Activated naive CD4-positive, alpha-beta T cell (primary cell): ENCODE data around the gene PHACTR4.
A peak's percentile ranks its signal among the peaks of the same experiment; 100 is the strongest.
"Not testable (repeated sequence)": the region's sequence is repeated elsewhere in the genome, so short reads cannot be mapped to it uniquely, and the experiment has no call there.

Experiments used
- DNase-seq, 4 experiments: peaks; one replicate each; lab custom pipeline; 2025; lab: John Stamatoyannopoulos, UW

PHACTR4 gene

GRCh38 chr1:28369371-28370238 lies at the start of gene PHACTR4:
TSS of gene PHACTR4 (plus strand) at chr1:28369740. CDS start at chr1:28407448, 37,708 bp downstream.
- DNase-seq = peak; percentile 43 to 54 (median 46)

DNA sequence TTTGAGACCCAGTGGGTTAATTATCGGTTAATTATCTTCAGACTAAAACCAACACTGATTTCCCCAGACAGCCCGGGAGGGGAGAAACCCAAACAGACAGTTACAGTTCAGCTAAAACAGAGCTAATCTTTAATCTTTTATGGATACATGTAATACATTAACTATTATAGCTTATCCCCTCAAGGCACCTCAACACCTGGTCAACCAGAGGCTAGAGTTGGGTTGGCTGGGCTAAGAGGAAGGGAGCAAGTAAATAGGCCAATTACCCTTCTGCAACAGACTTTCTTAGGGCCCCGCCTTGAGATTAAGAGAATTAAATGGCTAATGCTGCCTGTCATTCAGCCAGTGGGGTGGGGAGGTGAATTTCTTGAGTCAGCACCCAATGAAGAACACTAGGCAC lies 47.3 kb upstream of the PHACTR4 start:
- DNase-seq = no peak

DNA sequence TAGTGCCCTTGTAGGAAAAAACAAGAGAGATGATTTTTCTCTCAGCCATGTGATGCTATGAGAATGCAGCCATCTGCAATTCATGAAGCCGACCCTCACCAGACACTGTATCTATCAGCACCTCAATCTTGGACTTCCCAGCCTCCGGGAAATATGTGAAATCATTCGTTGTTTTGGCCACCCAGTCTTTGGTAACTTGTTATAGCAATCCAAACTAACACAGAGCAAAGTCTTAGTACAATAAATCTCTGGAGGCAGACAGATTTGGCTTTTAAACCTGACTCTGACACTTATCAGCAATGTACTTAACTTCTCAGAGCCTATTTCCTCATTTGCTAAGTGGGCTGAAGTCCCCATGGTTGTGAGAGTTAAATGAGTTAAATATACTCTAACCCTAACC lies 45.8 kb upstream of the PHACTR4 start:
- DNase-seq = no peak

GRCh38 chr1:28326515-28326914 lies 43.0 kb upstream of the PHACTR4 start:
- no peak for DNase-seq

- DNase-seq = no peak
Observed at GRCh38 chr1:28326984-28327383, 42.6 kb upstream of the PHACTR4 start.

- not testable (repeated sequence) for DNase-seq
Observed at GRCh38 chr1:28327431-28327830, 42.1 kb upstream of the PHACTR4 start.

DNA sequence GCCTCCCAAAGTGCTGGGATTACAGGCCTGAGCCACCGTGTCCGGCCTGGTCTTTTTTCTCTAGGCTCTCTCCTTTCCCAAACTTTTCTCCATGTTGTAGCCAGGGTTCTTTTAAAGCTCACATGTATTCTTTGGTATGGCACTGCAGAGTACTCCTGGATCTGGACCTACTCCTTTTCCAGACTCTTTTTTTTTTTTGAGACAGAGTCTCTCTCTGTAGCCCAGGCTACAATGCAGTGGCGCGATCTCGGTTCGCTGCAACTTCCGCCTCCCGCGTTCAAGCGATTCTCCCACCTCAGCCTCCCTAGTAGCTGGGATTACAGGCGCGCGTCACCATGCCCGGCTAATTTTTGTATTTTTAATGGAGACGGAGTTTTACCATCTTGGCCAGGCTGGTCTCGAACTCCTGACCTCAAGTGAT lies 41.3 kb upstream of the PHACTR4 start:
- DNase-seq = no peak

- DNase-seq = peak in 2 of 4 experiments; percentile 9 to 50
Observed at GRCh38 chr1:28329395-28330153, 40.0 kb upstream of the PHACTR4 start.

- DNase-seq = no peak
Observed at GRCh38 chr1:28338897-28339296, 30.6 kb upstream of the PHACTR4 start.

- DNase-seq = no peak
Observed at GRCh38 chr1:28339551-28339950, 30.0 kb upstream of the PHACTR4 start.

- no peak for DNase-seq
Observed at GRCh38 chr1:28340221-28340974, 29.1 kb upstream of the PHACTR4 start.

DNA sequence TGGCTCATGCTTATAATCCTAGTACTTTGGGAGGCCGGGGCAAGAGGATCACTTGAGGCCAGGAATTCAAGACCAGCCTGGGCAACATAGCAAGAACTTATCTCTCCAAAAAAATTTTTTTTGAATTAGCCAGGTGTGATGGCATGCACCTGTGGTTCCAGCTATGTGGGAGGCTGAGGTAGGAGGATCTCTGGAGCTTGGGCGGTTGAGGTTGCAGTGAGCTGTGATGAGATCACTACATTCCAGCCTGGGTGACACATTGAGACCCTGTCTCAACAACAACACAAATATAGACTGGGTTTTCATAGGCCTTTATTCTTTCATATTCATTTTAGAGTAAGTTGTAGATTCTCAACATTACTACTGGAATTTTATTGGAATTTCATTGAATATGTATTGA lies 27.9 kb upstream of the PHACTR4 start:
- DNase-seq = no peak

GRCh38 chr1:28343405-28343804 lies 26.1 kb upstream of the PHACTR4 start:
- DNase-seq = no peak

GRCh38 chr1:28353248-28353810 lies 16.2 kb upstream of the PHACTR4 start:
- not testable (repeated sequence) for DNase-seq

- no peak for DNase-seq
Observed at GRCh38 chr1:28354121-28354520, 15.4 kb upstream of the PHACTR4 start.

DNA sequence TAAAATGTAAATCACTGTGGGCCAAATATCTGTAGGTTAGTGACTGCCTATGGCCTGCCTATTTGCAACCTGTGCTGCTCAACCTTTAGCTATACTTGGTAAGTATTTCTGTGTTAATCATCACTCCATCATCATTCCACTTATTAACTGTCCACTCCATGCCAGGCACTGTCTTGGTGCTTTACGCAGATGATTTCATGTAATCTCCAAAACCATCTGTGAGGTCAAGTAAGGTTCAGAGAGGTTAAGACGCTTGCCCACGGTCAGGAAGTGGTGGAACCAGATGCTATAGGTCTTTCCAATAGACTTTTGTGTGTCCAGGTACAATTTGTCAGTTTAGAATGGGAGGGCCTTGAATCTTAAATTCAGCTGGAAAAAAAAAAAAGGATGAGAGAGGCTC lies 10.8 kb upstream of the PHACTR4 start:
- DNase-seq = no peak

DNA sequence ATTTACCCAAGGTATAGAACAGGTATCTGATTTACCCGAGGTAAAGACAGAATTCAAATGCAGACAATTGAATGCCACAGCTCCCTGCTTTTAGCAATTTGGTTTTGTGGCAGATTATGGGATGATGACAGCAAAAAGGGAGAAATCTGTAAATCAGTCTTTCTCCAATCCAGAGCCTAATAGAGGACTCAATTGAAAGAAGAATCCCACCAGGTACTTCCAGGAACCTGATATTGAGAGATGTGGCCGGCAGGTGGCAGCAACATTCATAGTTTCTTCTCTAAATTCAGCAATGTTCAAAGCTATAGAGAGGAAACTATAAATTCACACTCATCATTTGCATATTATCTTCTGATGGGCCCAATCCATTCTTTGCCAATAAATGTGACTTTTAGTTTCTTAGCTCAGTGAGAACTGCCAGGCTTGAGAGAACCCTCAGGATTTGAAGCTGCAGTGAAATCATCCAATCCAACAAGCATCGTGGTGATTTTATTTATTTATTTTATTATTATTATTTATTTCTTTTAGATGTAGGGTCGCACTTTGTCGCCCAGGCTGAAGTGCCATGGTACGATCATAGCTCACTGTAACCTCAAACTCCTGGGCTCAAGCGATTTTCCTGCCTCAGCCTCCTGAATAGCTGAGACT lies 9.8 kb upstream of the PHACTR4 start:
- DNase-seq = peak; percentile 10 to 64 (median 46)

- DNase-seq = no peak
Observed at GRCh38 chr1:28364888-28365287, 4.7 kb upstream of the PHACTR4 start.

DNA sequence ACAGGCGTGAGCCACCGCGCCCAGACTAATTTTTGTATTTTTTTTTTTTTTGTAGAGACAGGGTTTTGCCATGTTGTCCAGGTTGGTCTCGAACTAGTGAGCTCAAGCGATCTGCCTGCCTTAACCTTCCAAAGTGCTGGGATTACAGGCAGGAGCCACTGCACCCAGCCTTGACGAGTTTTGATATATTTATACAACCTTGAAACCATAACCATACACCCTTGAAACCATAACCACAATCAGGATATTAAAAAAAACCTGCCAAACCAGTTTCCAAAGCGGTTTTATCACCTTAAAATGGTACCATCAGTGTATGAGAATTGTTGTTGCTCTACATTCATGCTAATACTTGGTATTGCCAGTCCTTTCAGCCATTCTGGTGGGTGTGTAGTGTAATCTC lies 3.7 kb upstream of the PHACTR4 start:
- DNase-seq = no peak

DNA sequence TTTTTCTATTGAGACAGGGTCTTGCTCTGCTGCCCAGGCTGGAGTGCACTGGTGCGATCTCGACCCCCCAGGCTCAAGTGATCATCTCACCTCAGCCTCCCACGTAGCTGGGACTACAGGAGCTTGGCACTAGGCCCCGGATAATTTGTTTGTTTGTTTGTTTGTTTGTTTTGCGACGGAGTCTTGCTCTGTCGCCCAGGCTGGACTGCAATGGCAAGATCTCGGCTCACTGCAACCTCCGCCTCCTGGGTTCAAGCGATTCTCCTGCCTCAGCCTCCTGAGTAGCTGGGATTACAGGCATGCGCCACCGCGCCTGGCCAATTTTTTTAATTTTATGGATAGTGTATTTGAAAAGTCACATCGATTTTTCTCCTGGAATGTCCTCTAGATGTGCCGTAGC lies 932 bp upstream of the PHACTR4 start:
- DNase-seq = not testable (repeated sequence)

DNA sequence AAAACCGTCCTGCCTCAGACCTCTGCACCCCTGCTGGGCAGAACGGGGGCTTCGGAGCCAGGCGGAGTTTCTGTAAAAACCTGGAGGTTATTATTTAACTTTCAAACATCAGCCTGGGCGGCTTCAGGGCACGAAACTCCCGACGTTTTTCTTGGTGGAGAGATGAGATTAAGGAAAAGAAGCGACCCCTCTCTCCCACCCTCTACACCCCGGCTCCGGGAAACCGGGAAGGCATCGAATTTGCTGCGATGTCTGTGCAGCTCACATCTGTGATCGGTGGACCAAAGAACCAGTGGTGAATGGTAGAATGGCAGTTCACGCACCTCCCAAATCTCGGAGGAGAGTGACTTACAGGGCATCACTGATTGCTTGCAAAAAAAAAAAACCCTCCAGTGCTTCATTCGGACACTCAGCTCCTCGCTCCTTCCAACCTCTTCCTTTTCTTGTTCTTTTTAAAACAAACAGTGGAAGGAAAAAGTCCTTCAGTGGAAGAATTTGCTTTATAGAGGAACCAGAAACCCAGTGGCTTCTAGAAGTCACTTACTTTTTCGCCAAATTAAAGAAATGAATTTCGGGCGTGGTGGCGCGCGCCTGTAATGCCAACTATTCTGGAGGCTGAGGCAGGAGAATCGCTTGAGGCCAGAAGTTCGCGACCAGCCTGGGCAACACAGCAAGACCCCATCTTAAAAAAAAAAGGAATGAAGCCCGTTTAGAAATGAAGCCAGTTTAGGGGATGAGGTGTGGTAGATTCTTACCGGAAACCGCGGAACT lies 884 bp downstream of the PHACTR4 start:
- DNase-seq = peak in 1 of 4 experiments; percentile 20
